Stimulated activated CD4-positive, alpha-beta T cell treated with anti-CD3 and anti-CD28 coated beads, Interleukin-2, amount 100 ng/mL, for 48 hours (primary cell): ENCODE data around the gene CHST11.

ENCODE experiments used
- DNase-seq, 2 donors: peaks; one replicate each; pipeline ENCODE4 v3.0.0-alpha.2; 2020

The CHST11 gene

DNA sequence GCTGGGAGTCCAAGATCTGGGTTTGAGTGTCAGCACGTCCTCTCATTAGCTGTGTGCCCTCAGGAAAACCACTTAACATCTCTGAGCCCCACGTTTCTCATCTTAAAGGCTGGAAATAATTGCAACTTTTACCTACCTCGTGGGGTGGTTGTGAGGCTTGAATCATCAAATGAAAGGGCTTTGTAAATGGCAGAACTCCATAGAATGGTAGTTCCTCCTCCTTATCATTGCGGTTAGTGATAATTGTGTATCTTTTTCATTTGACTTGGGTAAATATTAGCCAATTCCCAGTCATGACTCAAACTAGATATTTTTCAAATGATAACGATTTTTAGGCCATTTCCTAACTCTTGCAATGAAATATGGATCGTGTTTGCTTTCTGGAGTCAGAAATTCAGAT is 205.5 kb downstream of the CHST11 start:
- no peak for DNase-seq

DNA sequence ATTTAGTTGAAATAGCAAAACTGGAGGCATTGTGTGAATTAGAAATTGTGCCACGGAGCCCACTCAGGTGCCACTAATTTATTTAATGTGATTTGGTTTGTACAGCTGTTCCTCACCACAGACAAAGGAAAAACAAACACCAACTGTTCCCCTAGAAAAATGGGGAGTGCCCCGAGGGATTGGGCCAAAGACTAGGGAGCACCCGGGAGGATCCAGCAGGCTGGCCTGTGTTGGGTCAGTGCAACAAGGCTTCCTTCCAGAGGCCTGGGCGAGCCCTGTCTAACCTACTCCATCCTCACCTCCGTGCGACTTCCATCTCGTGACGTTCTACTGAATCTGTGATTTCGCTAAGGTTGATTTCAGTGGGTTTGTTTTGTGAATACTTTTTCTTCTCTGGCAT is 206.2 kb downstream of the CHST11 start:
- no peak for DNase-seq

DNA sequence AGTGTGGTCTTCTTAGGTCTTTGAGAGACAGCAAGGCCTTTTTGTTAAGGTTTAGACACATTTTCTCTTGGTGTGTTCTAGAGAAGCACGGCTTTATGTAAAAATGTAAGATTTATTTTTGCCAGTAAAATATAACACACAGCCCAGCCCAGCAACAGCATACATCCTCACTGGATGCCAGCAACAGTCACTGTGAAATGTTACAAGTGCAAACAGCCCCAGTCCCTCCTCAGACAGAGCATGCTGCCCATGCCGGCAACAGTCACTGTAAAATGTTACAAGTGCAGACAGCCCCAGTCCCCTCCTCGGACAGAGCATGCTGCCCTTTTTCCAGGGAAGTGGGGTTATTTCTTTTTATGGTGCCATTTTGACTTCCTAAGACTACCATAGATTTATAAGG is 207.6 kb downstream of the CHST11 start:
- DNase-seq = no peak

DNA sequence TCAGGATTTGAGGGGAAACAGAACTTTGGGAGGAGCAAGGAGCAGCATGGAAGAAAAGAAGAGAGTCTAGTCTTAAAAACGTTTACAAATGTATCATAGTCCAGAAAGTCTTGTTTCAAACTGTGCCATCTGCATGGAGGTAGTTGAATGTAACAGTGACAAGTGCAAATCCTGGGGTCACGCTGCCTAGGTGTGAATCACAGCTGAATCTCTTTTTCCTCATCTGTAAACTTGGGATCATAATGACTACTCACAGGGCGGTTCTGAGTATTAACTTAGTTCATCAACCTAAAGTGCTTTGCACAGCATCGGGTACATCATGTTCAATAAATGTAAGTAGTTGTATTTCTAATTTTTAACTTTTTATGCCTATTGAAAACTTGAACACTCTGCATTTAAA is 208.5 kb downstream of the CHST11 start:
- no peak for DNase-seq

DNA sequence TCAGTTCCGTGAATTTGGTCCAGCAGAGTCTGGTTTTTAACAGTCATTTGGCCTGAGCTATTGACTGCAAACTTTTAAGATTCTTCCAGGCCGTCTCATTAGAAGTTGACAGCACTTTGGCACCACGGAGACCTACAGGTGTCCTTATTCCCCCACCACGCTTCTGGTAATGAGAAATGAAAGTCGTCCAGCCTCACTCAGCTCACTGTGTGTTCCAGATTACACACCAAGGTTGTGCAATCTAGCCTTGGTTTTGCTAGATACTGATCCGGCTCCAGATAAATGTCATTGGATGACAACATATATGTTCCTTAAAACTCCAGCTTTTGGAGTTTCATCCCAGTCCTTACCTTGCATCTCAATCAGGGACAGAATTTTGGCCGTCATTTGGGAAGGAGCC is 210.4 kb downstream of the CHST11 start:
- DNase-seq = no peak

DNA sequence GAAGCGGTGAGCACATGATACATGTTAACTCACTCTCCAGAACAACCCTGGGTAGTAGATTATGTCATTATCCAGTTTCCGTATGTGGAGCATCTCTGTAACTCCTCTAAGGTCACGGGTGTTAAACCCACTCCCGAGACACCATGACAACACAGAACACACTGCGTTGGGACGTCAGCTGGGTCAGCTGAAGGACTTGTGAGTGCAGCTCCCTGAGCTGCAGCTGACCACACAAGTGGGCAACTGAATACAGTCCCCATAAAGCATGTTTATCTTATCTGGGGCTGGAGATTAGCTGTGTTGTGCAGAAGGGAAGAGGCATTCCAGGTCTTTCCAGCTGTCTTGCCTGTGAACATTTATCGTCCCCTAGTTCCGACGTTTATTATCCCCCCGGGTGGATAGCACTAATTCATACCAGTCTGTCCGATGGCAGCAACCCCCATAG is 211.5 kb downstream of the CHST11 start:
- no peak for DNase-seq

DNA sequence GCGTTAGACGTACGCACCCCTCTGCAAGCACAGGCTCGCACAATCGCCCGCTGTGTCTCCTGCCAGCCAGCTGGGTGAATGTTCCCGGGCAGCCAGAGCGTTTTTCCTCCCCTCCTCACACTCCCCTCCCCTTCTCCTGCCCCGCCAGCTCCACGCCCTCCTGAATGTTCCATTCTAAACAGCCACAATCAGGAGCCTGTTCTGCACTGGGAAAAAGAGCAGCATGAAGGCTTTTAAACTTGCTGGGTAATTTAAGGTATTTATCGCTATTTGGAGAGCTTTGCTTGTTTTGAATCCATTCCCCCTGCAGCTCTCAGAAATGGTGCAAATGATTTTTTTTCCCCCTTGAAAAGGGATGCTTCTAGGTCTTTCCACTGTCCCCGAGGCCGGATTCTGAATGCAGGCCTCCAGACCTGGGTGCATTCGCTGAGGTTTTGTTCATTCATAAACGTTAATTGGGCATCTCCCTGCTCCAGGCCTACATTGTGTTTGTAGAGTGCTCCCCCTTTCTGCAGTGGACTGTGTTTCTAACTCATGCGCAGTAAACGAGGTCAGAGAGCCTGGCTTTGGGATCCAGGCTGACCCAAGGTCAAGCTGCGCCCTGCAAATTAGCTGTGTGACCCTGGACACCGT is 212.5 kb downstream of the CHST11 start:
- no peak for DNase-seq

DNA sequence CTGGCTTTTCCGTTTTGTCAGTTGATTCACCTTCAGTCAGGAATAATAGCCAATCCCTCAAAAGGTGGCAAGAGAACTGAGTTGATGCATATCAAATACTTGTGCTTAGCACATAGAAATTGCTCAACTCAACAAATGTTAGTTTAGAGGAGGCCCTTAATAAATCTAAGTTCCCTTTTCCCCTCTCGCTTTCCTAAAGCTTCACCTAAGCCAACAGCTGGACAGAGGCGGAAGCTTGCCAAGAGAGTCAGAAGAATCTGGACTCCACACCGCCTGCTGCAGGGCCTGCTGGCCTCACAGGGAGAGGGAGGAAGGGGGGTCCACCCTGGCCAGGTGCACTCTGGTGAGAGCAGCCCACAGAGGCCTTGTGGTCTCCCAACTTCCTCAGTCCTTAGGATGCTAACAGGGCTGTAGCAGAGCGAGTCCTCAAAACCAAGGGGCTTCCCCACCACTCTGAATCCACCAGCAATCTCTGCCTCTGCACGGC is 213.1 kb downstream of the CHST11 start:
- no peak for DNase-seq

DNA sequence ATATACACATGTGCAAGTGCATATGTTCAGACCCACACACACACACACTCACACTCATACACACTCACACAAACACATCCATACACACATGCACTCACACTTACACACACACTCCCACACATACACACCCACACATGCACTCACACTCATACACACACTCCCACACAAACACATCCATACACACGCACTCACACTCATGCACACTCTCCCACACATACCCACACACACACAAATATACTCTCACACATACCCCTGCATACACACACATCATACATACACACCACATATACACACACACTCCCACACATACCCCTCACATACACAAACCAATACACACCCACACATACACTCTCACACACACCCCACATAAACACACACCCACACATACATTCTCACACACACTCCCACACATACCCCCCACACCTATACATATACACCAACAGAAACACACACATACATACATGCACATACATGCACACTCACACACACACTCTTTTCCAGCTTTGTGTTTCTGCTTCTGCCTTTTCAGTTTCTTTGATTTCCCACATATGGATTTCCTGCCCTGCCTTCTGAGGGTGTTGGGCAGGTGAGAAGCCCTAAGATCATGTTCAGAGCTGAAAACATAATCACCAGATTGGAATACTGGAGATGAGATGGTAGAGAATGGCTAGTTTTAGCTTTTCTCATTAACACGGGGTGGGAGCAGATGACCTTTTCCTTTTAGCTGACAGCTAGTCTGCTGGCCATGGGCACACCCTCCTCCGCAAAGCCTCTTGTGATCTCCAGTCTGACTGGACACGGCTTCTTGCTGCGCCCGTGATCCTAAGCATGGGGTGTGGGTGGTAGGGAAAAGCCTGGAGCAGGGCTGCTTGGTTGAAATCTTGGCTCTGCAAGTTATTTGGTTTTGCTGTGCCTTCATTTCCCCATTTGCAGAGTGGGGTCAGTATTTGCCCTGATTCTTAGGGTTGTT is 214.0 kb downstream of the CHST11 start:
- no peak for DNase-seq

DNA sequence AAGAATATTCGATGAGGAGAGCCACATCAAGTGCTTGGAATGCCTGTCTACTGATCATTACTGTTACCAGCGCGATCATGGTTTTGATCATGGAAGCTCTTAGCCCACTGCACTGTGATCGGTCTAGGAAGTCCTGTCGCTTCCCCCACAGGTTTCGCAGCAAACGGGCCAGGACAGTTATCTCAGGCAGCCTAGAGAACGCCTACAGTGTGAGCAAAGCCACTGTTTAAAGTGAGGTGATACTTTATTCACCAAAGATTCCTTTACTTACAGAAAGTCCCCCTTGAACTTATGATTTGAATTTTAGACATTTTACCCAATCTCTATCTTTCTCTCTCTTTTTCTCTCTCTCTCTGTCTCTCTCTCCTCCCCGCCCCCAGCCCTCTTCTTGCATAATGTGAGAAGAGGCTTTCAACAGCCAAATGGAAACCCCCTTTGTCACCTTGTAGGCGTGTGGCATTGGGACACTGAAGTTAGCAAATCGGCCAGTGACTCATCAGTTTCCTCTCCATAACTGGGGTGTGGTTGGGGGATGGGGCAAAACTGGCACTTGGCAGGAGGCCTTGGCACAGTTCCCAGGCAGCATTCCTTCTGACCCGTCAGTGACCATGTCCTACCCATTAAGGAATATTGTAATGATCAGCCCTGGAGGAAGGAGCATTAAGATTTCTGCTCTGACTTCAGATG is 214.8 kb downstream of the CHST11 start:
- DNase-seq = peak; percentile 65 to 76

DNA sequence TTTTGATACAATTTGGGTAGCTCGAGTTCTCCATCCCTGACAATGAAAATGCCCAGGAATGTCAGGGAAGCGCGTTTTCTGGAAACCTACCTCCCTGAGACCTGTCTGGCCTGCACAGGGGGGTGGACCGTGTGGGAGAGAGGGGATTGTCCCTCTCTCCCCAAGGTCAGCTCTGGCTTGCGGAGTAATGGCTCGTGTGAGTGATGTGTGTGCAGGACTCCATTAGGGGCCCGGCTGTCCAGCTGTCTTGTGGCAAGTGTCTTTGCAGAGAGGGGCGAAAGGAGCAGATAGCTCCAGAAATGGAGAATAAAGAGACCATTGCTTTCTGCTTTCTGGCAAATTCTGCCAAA is 215.3 kb downstream of the CHST11 start:
- DNase-seq = no peak

DNA sequence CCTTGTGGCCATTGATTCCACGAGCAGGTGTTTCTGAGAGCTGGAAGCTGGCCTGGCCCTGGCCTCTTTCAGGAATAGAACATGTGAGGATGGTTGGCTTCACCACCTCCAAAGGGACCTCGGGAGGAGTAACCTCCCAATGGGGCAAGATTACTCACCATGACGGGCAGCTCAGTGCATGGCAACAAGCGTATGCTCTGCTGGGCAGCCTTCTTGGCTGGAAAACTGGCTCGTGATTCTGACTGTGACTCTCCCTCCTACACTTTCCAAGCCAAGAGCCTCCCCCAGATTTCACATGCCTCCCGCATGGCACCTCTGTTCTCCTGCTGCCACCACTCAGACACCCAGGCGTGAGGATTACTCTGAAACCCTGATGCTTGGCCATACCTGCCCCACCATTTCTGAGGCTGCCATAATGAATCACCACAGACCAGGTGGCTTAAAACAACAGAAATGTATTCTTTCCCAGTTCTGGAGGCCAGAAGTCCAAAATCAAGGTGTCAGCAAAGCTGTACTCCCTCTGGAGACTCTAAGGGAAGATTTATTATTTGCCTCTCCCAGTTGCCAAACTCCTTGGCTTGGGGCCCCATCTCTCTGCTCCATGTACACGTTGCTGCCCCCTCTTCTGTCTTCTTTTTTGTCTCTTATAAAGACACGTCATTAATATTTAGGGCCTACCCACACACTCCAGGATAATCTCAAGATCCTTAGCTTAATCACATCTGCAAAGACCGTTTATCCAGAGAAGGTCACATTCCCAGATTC is 215.9 kb downstream of the CHST11 start:
- no peak for DNase-seq

DNA sequence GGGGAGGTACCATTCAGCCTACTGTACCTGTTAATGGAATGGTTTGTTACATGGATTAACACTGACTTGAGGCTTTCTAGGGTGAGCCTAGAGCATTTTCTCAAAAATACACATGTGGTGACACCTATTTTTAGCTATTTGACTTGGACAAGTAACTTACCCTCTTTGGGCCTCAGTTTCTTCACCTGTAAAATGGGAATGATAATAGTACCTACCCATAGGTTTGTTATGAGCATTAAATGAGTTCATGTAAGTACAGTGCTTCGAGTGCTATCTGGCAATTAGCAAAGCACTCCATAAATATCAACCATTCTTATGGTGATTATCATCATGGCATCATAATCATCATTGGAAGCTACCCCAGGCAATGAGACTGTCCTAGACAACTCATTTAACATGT is 216.5 kb downstream of the CHST11 start:
- no peak for DNase-seq

DNA sequence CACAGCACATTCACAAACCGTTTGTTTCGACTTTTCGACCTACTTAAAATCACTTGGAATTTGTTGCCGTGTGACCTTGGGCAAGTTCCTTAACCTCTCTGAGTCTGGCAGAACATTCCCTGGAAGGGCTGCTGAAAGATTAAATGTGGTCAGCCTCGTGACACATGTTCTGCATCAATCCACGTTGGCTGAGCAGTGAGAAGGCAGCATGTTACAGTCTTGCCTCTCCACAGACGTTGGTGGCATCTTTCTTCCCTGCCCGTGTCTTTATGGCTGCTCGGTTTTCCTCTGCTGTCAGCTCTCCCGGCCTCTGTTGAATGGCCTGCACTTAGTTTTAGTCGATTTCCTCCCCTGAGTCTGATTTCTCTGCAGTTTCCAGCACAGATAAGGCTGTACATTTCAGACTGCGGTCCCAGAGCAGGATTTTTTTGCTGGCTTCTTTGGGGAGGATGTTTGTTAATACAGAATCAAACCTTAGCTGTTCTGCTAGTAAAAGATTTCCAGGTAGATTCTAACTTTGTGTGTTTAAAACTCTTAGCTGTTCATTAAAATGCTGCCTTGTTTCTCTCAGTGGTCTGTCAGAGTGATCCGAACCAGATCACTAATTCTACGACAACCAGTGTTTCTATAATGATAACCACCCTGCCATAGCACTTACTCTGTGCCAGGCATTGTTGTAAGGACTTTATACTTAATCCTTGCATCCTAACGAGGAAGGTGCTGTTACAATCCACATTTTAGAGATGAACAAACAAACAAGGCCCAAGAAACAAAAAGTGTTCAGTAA is 217.1 kb downstream of the CHST11 start:
- DNase-seq = no peak

DNA sequence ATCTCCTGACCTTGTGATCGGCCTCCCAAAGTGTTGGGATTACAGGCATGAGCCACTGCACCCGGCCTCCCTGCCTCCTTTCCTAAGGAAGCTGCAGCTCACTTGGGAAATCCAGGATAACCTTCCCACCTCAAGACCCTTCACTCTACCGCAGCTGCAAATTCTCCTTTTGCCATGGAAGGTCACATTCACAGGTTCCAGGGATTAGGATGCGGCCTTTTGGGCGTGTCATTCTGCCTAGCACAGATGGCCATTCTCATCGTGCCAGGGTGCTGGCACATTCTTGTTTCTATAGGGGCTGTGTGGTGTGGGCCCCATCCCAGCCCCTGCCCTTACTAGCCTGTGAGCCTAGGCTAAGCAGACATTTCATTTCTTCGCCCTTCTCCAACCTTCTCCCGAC is 219.9 kb downstream of the CHST11 start:
- no peak for DNase-seq

DNA sequence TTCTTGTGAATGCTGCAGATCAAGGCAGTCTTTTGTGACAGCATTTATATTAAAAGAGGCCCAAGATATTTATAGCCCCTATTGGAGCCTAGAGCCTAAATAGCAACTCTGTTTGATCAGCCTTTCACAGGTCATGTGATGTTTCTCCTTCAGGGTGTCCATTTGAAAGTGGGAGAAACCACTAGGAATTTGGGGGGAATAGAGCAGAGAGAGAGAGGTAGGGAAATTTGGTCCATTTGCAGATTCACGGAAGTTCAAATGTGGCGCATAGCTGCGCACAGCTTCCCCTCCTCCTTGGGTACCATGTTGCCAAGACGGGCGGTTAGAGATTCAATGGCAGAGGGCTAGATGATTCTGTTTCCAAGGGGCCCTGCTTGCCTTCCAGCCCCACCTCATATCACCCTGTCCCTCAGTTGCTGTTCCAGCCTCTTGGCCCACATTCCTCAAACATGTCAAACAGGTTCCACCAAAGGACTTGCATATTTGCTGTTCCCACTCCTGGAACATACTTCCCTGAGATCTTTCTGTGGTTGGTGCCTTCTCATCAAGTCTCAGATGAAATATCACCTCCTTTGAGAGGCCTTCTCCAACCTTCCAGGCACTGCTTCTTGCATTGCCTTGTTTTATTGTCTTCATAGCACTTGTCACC is 220.8 kb downstream of the CHST11 start:
- DNase-seq = no peak

DNA sequence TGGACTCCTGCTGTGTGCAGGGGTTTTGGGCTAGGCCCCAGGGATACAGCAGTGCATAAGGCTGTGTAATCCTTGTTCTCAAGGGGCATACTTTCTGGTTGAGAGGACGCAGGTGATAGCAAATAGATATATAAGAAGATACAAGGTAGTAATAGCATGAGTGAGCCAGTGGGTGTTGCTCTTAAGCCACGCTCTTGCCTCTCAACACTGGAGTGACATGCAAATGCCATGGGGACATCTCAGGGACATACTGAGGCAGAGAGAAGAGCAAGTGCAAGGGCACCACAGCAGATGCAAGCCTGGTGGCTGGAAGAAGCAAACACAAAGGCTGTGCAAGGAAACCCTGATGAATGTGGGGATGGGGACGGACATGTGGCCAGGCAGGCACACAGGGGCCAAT is 223.3 kb downstream of the CHST11 start:
- DNase-seq = no peak

DNA sequence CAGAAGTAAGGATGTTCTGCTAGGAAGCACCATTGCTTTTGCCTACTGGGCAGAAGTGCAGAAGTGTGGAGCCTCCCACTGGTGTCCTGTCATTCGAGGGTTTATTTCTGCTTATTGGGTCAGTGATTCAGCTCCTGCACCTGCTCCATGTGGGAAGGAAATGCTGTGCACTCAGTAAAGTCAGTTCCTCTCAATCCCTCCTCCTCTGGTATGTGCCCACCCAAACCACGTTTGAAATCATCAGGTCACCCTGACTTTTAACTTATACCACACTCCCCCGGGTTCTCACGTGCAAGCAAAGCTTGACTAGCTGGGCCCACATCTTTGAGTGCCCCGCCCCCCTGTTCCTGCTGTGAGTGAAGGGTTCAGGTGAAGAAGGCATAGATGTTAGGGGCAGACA is 223.7 kb downstream of the CHST11 start:
- DNase-seq = no peak

DNA sequence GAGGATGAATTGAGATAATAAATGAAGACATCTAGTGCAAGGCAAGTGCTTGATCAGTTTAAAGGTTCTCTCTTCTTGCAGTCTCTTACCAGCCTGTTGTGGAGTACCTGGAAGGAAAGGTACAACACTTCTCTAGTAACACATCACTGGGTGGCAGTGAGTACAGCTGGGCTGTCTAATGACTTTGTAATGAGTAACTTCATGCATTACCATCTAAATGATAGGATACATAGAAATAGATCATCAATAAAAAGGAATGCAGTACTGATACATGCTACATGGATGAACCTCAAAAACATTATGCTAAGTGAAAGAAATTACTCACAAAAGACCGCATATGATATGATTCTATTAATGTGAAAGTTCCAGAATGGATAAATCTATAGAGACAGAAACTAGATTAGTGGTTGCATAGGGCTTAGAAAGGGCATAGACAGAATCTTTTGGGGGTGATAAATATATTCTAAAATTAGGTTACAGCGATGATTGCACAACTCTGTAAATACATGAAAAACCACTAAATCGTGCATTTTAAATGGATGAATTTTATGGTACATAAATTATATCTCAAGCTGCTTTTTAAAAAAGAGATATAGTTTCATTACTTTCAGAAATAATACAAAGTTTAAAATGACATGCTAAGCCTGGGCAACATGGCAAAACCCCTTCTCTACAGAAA is 224.4 kb downstream of the CHST11 start:
- DNase-seq = no peak

DNA sequence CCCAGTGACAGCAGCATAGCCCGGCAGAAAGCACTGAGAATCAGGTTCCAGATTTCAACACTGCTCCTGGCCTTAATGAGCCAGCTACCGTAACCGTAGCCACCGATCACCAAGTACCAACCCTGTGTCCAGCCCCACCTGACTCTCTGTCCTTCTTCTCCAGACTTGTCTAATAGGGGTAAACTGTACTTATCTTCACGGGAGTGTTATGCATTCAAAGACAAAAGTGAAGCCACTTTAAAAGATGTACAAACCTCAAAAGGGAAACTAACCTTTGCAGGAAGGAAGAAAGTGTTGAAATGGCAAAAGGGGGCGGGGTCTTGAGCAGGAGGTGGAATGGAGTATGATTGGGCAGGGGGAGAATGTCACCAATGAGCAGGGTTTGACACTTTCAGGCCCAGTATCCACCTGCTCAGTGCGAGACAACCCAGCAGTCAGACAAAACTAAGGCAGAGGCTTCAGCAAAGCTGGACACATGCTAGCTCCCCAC is 226.1 kb downstream of the CHST11 start:
- peak; percentile 63 to 65 for DNase-seq
